GM19395 (cell line): Measurements from ENCODE around the gene STT3A.

ENCODE experiments used
- ATAC-seq: cut with Tn5 transposase; IDR thresholded peaks from one replicate; pipeline ENCODE4 v1.9.1; 2021; ENCODE audit warnings: mild to moderate bottlenecking, moderate library complexity; ENCODE audit not compliant: unreplicated experiment

STT3A gene

GRCh38 chr11:125649465-125650166, 57.0 kb downstream of the STT3A start:
- ATAC-seq = no peak

- no peak for ATAC-seq
Measured at GRCh38 chr11:125662689-125663088, 70.0 kb downstream of the STT3A start.

- no peak for ATAC-seq
Measured at GRCh38 chr11:125663910-125664309, 71.3 kb downstream of the STT3A start.

- ATAC-seq = no peak
Measured at GRCh38 chr11:125667151-125667550, 74.5 kb downstream of the STT3A start.

- no peak for ATAC-seq
Measured at GRCh38 chr11:125670172-125670571, 77.5 kb downstream of the STT3A start.

- ATAC-seq = no peak
Measured at GRCh38 chr11:125671561-125671960, 78.9 kb downstream of the STT3A start.
